HG03045 (cell line): Measurements from ENCODE around the gene RASAL2.
"Not testable (repeated sequence)": the region's sequence is repeated elsewhere in the genome, so short reads cannot be mapped to it uniquely, and the experiment has no call there.

Experiments used
- ATAC-seq: cut with Tn5 transposase; IDR thresholded peaks from one replicate; pipeline ENCODE4 v1.9.1; 2021; ENCODE audit warnings: mild to moderate bottlenecking, moderate library complexity; ENCODE audit not compliant: unreplicated experiment

Gene RASAL2

GRCh38 chr1:178330848-178331497 lies 237.1 kb downstream of the RASAL2 start:
- ATAC-seq, result no peak

DNA sequence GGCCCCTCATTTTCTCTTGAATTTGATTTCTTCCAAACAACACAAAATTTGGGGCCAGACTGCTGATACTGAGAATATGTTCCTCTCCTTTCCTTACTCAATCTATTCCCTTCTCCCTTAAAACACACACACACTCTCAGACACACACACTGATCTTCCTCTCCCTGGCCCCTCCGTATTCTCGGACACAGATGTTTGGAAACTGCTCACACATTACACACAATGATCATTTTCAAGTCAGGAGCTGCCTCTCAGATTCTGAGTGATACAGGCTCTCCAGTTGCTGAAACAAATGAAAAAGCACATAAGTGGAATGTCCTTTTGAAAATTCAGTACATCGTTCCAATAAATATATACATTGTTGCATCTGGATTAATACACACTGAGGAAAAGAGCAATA lies 241.5 kb downstream of the RASAL2 start:
- no peak for ATAC-seq

DNA sequence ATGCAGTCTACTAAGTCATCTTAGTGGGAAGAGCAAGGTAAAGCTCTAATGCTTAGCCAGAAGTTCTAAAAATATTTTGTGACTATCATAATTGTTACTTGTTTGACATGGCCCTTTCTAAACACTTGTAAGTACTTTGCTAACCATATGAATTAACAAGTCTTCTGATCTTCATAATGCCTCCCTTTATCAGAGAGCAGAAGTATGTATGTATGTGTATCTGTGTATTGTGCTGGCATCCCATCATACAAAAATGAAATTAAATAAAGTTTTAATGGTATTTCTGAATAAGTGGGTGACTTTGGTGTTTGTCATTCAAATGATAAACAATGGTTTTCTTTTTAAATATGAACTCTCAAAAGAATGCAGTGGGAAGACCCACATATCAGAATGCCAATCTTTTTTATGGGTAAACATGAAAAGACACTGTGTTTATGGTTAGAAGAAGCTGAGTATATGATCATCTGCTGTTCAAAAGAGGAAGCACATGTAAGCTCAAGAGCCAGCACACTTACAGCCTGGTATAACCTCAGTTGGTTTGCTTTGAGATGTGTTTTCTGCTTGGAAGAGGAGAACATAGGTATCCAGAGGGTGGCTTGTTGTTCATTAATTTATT lies 243.3 kb downstream of the RASAL2 start:
- no peak for ATAC-seq

DNA sequence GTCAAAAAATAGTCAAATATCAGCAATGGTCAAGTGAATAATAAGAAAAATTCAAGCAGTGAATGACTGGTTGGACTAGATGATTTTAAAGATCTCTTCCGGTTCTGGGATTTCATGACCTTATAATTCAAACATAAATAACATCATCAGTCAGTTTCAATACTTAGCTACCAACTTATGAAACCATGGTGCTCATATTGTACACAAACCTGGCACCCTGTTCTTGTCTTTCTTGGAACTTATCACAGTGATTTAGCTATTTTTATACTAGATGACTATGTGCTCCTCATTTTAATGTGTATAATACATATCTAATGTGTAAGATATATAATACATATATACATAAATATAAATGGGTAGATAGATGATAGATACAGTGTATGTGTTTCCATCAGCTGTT lies 245.9 kb downstream of the RASAL2 start:
- ATAC-seq, result no peak

DNA sequence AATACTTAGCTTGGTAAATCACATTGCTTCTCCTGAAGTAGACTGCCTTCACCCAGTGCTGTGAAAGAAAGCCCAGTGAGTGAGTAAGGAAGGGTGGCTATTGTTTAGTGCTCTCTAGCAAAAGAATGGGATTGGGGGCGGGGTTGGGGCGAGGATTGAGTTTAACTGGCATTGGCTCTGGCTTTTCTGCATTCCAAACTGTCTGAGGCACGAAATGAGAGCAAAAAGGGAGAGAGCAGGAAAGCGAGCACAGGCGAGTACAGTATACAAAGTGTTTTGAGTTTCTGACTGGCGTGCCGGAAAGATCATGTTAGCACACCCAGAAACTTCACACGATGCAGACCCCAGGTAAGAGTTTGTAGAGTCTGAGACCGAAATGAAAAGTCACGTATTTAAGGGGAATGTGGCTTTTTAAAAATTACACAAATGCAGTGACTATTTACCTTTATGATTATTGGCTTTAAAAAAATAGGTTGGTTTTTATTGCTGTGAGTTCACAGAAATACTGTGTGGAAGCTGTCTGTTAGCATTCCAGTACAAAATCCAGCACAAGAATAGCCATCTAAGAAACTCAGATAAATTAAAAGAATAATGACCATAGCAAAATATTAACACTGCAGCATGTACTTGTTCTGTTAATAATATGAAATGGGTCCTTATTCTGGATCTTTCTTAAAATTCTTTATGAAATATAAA lies 247.5 kb downstream of the RASAL2 start:
- no peak for ATAC-seq

DNA sequence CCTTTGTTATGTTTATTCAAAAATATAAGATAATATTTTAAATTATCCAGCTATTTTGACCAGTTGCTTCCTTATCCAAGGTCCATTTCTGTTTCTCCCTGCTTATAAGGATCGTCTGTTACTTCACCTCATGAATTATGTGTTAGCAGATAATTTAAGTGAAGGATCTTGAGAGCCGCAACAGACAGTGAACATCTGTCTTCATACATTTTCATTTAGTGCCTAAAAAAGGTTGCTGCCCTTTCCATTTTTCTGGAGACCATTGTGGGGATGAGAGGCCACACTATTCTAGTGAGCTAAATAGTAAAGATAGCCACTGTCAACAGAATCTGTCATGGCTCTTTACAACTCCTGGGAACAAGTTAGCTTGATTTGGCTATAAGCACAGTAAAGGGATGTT lies 248.8 kb downstream of the RASAL2 start:
- ATAC-seq, result no peak

DNA sequence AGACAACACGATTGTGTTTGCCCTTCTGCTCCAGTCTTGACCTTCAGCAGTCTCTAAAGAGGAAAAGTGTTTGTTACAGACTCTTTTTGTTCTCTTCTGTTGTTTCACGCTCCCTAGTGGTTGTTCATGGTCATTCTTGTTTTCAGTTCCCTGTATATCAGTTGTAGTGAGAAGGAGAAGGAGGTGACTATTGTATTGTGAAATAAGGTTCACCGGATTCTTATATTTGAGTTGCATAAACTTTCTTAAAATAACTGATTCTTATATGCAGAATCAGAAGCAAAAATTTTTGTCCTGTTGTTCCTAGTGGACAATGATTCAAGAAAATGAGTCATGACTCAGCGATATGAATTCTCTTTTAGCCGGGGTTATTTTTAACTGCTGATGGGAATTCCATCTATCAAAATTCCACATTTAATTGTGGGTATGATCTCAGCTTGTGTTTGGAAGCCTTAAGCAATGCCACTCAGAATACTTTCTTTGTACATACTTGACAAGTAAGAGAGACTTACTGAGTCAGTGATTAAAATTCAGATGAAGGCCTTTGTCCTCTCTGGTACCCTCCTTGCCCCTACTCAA lies 250.7 kb downstream of the RASAL2 start:
- no peak for ATAC-seq

GRCh38 chr1:178345238-178345637 lies 251.3 kb downstream of the RASAL2 start:
- ATAC-seq, result no peak

DNA sequence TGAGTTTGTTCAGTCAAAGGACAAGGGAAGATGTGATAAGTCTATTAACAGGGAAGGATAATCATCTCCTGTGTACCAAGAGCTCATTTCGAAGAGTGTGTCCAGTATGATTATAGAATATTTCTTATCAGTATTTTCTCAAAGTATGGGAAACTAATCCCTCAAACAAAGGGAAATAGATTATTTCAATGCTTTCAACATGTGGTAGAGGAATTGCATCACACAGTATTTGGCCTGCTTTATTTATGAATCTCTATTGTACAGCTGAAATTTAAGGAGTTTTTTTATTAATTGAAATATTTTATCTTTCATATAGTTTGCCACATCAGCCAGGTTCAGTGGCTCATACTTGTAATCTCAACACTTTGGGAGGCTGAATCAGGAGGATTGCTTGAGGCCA lies 251.9 kb downstream of the RASAL2 start:
- ATAC-seq, result no peak

DNA sequence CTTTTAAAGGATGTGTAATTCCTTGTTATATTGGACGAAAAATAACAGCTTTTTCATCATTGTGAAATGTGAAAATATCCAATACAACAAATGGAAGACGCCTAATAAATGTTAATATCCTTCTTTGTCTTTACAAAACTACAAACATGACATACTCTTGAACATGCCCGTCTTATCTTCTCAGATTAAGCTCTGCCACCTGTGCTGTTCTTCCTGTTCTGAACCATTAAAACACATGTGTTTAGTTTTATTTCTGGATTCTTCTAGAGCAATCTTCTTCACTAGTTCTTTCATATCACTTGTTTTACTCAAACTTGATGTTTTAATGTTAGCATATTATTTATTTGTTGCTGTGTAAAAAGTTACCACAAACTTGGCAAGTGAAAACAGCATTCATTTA lies 255.9 kb downstream of the RASAL2 start:
- no peak for ATAC-seq

DNA sequence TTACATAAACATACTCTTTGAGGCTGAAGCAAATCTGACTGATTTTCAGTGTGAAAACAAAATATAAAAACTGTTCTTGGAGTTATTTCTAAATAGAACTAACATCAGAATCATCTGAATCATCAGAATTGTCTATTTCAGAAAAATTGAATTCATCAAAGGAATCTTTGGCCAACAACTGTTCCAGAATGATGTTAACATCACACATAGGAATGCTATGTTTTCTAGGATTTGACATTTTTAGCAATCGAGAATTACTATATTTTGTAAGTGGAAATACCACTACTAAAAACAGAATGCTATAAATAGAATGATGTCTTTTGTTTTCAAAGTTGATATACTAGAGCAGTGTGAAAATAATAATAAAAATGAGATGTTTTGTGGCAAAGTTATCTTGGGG lies 258.0 kb downstream of the RASAL2 start:
- ATAC-seq, result not testable (repeated sequence)

DNA sequence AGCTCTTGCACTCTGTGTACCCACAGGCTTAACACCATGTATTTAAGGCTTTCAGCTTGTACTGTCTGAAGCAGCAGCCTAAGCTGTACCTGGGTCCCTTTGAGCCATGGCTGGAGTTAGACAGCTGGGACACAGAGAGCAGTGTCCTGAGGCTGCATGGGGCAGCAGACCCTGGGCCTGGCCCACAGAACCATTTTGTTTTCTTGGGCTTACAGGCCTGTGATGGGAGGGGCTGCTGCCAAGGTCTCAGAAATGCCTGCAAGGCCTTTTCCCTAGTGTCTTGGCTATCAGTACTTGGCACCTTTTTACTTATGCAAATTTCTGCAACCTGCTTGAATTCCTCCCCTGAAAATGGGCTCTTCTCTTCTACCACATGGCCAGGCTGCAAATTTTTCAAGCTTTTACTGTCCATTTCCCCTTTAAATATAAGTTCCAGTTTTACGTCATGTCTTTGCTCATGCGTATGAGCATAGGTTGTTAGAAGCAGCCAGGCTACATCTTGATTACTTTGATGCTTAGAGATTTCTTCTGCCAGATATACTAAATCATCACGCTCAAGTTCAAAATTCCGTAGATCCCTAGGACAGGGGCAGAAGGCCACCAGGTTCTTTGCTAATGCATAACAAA lies 259.0 kb downstream of the RASAL2 start:
- no peak for ATAC-seq

DNA sequence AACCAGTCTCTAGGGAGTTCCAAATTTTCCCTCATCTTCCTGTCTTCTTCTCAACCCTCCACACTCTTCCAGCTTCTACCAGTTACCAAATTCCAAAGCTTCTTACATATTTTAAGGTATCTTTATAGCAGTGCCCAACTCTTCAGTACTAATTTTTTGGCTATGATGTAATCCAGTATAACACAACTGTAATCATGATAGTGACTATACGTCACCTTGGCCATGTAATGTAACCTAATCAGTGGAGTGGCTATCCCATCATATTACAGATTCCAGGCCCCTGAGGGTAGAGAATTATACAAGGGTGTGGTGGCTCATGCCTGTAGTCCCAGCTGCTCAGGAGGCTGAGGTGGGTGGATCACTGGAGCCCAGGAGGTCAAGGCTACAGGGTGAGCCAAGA lies 259.6 kb downstream of the RASAL2 start:
- ATAC-seq, result no peak

DNA sequence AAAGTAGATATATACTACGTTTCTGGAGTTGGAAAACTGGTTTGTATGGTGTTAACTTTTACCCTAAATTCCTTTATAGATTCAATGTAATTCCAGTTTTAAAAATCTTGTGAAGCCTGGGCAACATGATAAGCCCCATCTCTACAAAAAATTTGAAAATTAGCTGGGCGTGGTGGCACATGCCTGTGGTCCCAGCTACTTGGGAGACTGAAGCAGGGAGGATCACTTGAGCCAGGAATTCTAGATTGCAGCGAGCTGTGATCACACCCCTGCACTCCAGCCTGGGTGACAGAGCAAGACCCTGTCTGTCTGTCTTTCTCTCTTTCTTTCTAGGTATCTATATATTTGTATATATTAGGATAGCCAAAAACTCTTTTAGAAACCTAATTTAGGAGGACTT lies 260.9 kb downstream of the RASAL2 start:
- ATAC-seq, result no peak

GRCh38 chr1:178356299-178356698 lies 262.4 kb downstream of the RASAL2 start:
- ATAC-seq, result no peak

DNA sequence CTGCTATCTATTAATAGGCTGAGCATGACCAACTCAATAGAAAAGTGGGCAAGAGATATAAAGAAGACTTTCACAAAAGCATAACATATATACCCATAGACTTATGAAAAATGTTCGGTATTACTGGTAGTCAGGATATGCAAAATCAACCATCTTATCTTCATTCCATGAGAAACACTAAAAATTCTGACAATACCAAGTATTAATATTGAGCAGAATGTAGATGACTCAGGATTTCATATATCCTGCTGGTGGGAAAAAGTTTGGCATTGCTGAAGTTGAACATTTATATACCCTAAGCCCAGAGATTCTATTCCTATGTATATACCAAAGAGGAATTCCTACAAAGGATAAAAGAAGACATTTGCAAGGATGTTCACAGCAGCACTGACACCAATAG lies 264.6 kb downstream of the RASAL2 start:
- no peak for ATAC-seq

DNA sequence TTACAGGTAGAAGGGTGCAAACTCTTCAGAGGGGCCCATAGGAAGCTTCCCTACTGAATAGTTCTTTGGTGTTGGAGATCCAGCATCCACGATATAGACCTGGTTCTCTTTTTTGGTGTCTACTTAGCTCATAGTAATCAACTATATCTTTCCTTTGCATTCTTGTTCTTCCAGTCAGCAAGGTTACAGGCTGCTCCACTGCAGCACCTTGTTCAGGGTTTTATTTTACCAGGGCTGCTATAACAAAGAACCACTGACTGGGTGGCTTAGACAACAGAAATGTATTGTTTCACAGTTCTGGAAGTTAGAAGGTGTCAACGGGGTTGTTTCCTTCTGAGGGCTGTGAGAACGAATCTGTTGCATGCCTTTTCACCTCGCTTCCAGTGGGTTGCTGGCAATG lies 266.5 kb downstream of the RASAL2 start:
- no peak for ATAC-seq

DNA sequence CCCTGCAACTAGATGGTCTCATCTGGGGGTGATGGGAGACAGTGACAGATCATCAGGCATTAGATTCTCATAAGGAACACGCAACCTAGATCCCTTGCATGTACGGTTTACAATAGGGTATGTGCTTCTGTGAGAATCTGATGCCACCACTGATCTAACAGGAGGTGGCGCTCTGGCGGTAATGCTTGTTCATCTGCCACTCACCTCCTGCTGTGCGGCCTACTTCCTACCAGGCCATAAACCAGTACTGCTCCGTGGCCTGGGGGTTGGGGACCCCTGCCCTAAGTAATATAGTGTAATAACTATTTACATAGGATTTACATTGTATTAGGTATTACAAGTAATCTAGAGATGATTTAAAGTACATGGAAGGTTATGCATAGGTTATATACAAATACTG lies 267.9 kb downstream of the RASAL2 start:
- no peak for ATAC-seq

- ATAC-seq, result no peak
These were observed 268.8 kb downstream of the RASAL2 start for GRCh38 chr1:178362747-178363146.

- no peak for ATAC-seq
These were observed 270.9 kb downstream of the RASAL2 start for GRCh38 chr1:178364782-178365181.

GRCh38 chr1:178367151-178367550 lies 273.2 kb downstream of the RASAL2 start:
- ATAC-seq, result no peak

DNA sequence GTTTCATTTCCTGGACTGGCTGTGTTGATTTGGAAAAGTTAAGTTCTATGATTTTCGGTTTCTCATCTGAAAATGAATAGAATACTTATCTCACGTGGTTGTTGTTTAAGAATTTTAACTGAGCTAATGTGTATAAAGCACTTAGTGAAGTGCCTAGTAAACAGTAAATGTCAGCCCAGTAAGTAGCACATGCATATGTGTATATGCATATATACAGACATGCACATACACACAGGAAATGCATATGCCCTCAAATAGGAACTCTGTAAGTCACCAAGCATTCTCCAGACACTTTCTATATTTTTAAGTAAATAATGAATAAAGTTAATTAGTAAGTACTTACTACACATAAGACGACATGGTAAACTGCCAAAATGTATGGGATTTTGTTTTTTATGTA lies 274.3 kb downstream of the RASAL2 start:
- ATAC-seq, result no peak
